OCI-LY1 (cell line): ENCODE measurements around the gene CATSPERD.

Source experiments
- CTCF ChIP-seq: fragments of 200-600 bp; sonication (generic), shearing (Covaris generic); IDR thresholded peaks from 2 replicates; pipeline ENCODE4 v1.5.1; 2017; ENCODE audit warnings: mild to moderate bottlenecking, antibody characterized with exemption, low read length, moderate library complexity, mixed read lengths
- EZH2 ChIP-seq: fragments of 200-600 bp; sonication (generic), shearing (Covaris generic); IDR thresholded peaks from 2 replicates; pipeline ENCODE4 v1.8.0; 2017; ENCODE audit warnings: borderline replicate concordance, mixed run types, mild to moderate bottlenecking, antibody characterized with exemption, low read length, moderate library complexity, mixed read lengths

GRCh38 chr19:5677580-5677979, 42.9 kb upstream of the CATSPERD start:
- TF ChIP-seq CTCF: no peak
- no peak for TF ChIP-seq EZH2
